Parathyroid adenoma (tissue), 2 donors: ENCODE measurements around the gene PIEZO2.

Experiments used
- H2AFZ ChIP-seq: fragments of 300-600 bp; sonication (generic); one replicate; pipeline ENCODE4 v1.7.0; 2017; ENCODE audit warnings: antibody characterized with exemption, mild to moderate bottlenecking
- H3K27ac ChIP-seq: fragments of 300-600 bp; sonication (generic); one replicate; pipeline ENCODE4 v1.7.0; 2017
- H3K27me3 ChIP-seq: fragments of 300-600 bp; sonication (generic); one replicate; pipeline ENCODE4 v1.7.0; 2017; ENCODE audit warnings: low read length; ENCODE audit not compliant: control insufficient read depth, insufficient read depth
- H3K36me3 ChIP-seq: fragments of 300-600 bp; sonication (generic); one replicate; pipeline ENCODE4 v1.7.0; 2017; ENCODE audit warnings: low read length; ENCODE audit not compliant: control insufficient read depth, insufficient read depth
- H3K4me1 ChIP-seq: fragments of 300-600 bp; sonication (generic); one replicate; pipeline ENCODE4 v1.7.0; 2017; ENCODE audit warnings: control low read depth
- H3K4me2 ChIP-seq: fragments of 300-600 bp; sonication (generic); one replicate; pipeline ENCODE4 v1.7.0; 2017; ENCODE audit warnings: low read length
- H3K4me3 ChIP-seq: fragments of 300-600 bp; sonication (generic); one replicate; pipeline ENCODE4 v1.7.0; 2017; ENCODE audit warnings: low read depth, low read length
- H3K79me2 ChIP-seq: fragments of 300-600 bp; sonication (generic); one replicate; pipeline ENCODE4 v1.7.0; 2017; ENCODE audit warnings: control low read depth
- H3K9ac ChIP-seq: fragments of 300-600 bp; sonication (generic); one replicate; pipeline ENCODE4 v1.7.0; 2017; ENCODE audit warnings: mild to moderate bottlenecking
- H3K9me3 ChIP-seq: fragments of 300-600 bp; sonication (generic); one replicate; pipeline ENCODE4 v1.7.0; 2017; ENCODE audit warnings: low read length; ENCODE audit not compliant: control insufficient read depth
- CTCF ChIP-seq: fragments of 300-600 bp; sonication (generic); IDR thresholded peaks from one replicate; pipeline ENCODE4 v1.7.0; 2017; ENCODE audit warnings: antibody characterized with exemption, mild to moderate bottlenecking
- donor health status: primary hyperparathyroidism.

The PIEZO2 gene

GRCh38 chr18:11054497-11054896 is 94.9 kb downstream of the PIEZO2 start:
- no peaks in the 10 kb centered on the region for H3K36me3 ChIP-seq
- no peaks in the 10 kb centered on the region for H3K79me2 ChIP-seq
- H3K9ac ChIP-seq: no peak overlapping the region
- H3K27me3 ChIP-seq: no peaks in the 10 kb centered on the region
- H3K27ac ChIP-seq: no peak overlapping the region
- no peak overlapping the region for H3K4me2 ChIP-seq
- H3K9me3 ChIP-seq: no peaks in the 10 kb centered on the region
- TF ChIP-seq CTCF: no peak
- H2AFZ ChIP-seq: no peak overlapping the region
- no peak overlapping the region for H3K4me3 ChIP-seq
- no peaks in the 10 kb centered on the region for H3K4me1 ChIP-seq

GRCh38 chr18:11053293-11053692 is 96.1 kb downstream of the PIEZO2 start:
- no peak overlapping the region for H3K9ac ChIP-seq
- no peaks in the 10 kb centered on the region for H3K27me3 ChIP-seq
- no peaks in the 10 kb centered on the region for H3K79me2 ChIP-seq
- no peak overlapping the region for H3K27ac ChIP-seq
- TF ChIP-seq CTCF: no peak
- no peaks in the 10 kb centered on the region for H3K36me3 ChIP-seq
- no peak overlapping the region for H3K4me3 ChIP-seq
- no peaks in the 10 kb centered on the region for H3K9me3 ChIP-seq
- no peak overlapping the region for H3K4me2 ChIP-seq
- no peak overlapping the region for H2AFZ ChIP-seq
- no peaks in the 10 kb centered on the region for H3K4me1 ChIP-seq

- H3K9me3 ChIP-seq: no peaks in the 10 kb centered on the region
- no peaks in the 10 kb centered on the region for H3K79me2 ChIP-seq
- no peak for TF ChIP-seq CTCF
- no peak overlapping the region for H3K4me2 ChIP-seq
- no peak overlapping the region for H3K9ac ChIP-seq
- no peak overlapping the region for H3K4me3 ChIP-seq
- no peak overlapping the region for H2AFZ ChIP-seq
- H3K27ac ChIP-seq: no peak overlapping the region
- H3K4me1 ChIP-seq: no peaks in the 10 kb centered on the region
- no peaks in the 10 kb centered on the region for H3K36me3 ChIP-seq
- H3K27me3 ChIP-seq: no peaks in the 10 kb centered on the region
These were observed 96.6 kb downstream of the PIEZO2 start for GRCh38 chr18:11052800-11053199.

GRCh38 chr18:11051462-11051861 is 97.9 kb downstream of the PIEZO2 start:
- H2AFZ ChIP-seq: no peak overlapping the region
- no peak overlapping the region for H3K27ac ChIP-seq
- H3K4me1 ChIP-seq: no peaks in the 10 kb centered on the region
- H3K36me3 ChIP-seq: no peaks in the 10 kb centered on the region
- H3K9me3 ChIP-seq: no peaks in the 10 kb centered on the region
- no peaks in the 10 kb centered on the region for H3K79me2 ChIP-seq
- H3K4me2 ChIP-seq: no peak overlapping the region
- no peak overlapping the region for H3K4me3 ChIP-seq
- no peak overlapping the region for H3K9ac ChIP-seq
- H3K27me3 ChIP-seq: no peaks in the 10 kb centered on the region
- no peak for TF ChIP-seq CTCF

- Histone ChIP-seq H3K27ac (no peak overlapping the region), H3K4me3 (no peak overlapping the region), H3K36me3 (no peaks in the 10 kb centered on the region), H2AFZ (no peak overlapping the region), H3K79me2 (no peaks in the 10 kb centered on the region), H3K9ac (no peak overlapping the region), H3K4me2 (no peak overlapping the region), H3K9me3 (no peaks in the 10 kb centered on the region), H3K27me3 (no peaks in the 10 kb centered on the region), H3K4me1 (no peaks in the 10 kb centered on the region)
- no peak for TF ChIP-seq CTCF
These were observed 98.4 kb downstream of the PIEZO2 start for GRCh38 chr18:11050966-11051365.
